PC-3 (cell line): ENCODE measurements around the gene PCDHAC2.

Source experiments
- EZH2phosphoT487 ChIP-seq: fragments of 300-600 bp; sonication (generic); IDR thresholded peaks from 2 replicates; pipeline ENCODE4 v1.6.1; 2018; ENCODE audit warnings: mild to moderate bottlenecking, antibody characterized with exemption, low read length, borderline replicate concordance
- TF ChIP-seq, protein P1 (sequence below): fragments of 300-600 bp; sonication (generic); conservative IDR thresholded peaks from 2 replicates; pipeline ENCODE4 v1.5.1; 2017; ENCODE audit warnings: antibody characterized with exemption, low read depth, mild to moderate bottlenecking, low read length

DNA sequence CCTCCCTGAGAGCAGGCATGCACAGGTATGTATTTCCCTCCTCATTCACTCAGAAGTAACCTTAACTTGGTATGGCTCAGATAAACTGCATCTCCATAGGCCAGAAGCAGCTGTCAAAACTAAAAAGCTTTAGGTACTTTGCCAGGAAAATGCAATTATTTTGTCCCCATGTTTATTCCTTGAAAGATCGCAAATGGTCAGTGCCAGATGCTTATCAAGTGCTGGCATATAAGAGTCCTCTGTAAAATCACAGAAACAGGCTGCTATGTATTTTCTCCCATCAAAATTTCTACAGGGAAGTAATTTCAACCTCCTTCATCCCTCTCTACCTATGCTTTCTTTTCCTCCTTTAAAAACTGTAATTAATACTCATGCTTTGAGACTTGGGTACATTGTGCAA lies 12.7 kb downstream of the PCDHAC2 start:
- TF ChIP-seq EZH2phosphoT487, result no peak
- TF ChIP-seq, protein P1, sequence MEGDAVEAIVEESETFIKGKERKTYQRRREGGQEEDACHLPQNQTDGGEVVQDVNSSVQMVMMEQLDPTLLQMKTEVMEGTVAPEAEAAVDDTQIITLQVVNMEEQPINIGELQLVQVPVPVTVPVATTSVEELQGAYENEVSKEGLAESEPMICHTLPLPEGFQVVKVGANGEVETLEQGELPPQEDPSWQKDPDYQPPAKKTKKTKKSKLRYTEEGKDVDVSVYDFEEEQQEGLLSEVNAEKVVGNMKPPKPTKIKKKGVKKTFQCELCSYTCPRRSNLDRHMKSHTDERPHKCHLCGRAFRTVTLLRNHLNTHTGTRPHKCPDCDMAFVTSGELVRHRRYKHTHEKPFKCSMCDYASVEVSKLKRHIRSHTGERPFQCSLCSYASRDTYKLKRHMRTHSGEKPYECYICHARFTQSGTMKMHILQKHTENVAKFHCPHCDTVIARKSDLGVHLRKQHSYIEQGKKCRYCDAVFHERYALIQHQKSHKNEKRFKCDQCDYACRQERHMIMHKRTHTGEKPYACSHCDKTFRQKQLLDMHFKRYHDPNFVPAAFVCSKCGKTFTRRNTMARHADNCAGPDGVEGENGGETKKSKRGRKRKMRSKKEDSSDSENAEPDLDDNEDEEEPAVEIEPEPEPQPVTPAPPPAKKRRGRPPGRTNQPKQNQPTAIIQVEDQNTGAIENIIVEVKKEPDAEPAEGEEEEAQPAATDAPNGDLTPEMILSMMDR, result no peak
